ENCODE measurements around the gene FRMD5. TPM values are rescaled to one million over a fixed set of nuclear protein-coding genes. Genes with fewer than 3 reads are reported as not detected.

FRMD5 gene
- total and polyA plus RNA-seq, 2 experiments from 2014 or later: 5.9 to 10.1 TPM

DNA sequence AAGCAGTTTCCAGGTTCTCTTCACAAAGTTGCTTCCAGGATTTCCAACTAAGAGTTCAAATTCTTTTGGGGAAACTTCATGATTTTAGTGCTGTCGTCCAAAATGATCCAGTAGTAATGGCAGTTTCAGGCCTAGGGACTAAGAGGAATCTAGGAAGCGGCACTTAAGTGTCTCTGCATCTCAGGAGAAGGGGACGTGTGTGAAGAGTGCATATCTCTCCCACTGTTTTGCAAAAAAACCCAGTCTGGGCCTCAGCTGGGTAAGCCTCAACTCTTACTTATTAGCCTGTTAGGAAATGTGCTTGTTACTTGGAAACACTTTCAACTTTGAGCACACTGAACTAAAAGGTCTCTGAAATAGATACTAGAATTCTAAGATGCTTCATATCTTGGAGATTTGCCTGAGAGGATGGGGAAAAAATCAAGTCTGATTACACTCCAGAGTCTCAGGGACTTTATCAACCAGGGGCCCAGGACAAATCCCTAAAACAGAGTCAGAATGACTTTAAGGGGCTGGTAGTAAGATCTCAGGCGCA, 286.5 kb downstream of the FRMD5 start (continued):
- TF ChIP-seq, protein P1, sequence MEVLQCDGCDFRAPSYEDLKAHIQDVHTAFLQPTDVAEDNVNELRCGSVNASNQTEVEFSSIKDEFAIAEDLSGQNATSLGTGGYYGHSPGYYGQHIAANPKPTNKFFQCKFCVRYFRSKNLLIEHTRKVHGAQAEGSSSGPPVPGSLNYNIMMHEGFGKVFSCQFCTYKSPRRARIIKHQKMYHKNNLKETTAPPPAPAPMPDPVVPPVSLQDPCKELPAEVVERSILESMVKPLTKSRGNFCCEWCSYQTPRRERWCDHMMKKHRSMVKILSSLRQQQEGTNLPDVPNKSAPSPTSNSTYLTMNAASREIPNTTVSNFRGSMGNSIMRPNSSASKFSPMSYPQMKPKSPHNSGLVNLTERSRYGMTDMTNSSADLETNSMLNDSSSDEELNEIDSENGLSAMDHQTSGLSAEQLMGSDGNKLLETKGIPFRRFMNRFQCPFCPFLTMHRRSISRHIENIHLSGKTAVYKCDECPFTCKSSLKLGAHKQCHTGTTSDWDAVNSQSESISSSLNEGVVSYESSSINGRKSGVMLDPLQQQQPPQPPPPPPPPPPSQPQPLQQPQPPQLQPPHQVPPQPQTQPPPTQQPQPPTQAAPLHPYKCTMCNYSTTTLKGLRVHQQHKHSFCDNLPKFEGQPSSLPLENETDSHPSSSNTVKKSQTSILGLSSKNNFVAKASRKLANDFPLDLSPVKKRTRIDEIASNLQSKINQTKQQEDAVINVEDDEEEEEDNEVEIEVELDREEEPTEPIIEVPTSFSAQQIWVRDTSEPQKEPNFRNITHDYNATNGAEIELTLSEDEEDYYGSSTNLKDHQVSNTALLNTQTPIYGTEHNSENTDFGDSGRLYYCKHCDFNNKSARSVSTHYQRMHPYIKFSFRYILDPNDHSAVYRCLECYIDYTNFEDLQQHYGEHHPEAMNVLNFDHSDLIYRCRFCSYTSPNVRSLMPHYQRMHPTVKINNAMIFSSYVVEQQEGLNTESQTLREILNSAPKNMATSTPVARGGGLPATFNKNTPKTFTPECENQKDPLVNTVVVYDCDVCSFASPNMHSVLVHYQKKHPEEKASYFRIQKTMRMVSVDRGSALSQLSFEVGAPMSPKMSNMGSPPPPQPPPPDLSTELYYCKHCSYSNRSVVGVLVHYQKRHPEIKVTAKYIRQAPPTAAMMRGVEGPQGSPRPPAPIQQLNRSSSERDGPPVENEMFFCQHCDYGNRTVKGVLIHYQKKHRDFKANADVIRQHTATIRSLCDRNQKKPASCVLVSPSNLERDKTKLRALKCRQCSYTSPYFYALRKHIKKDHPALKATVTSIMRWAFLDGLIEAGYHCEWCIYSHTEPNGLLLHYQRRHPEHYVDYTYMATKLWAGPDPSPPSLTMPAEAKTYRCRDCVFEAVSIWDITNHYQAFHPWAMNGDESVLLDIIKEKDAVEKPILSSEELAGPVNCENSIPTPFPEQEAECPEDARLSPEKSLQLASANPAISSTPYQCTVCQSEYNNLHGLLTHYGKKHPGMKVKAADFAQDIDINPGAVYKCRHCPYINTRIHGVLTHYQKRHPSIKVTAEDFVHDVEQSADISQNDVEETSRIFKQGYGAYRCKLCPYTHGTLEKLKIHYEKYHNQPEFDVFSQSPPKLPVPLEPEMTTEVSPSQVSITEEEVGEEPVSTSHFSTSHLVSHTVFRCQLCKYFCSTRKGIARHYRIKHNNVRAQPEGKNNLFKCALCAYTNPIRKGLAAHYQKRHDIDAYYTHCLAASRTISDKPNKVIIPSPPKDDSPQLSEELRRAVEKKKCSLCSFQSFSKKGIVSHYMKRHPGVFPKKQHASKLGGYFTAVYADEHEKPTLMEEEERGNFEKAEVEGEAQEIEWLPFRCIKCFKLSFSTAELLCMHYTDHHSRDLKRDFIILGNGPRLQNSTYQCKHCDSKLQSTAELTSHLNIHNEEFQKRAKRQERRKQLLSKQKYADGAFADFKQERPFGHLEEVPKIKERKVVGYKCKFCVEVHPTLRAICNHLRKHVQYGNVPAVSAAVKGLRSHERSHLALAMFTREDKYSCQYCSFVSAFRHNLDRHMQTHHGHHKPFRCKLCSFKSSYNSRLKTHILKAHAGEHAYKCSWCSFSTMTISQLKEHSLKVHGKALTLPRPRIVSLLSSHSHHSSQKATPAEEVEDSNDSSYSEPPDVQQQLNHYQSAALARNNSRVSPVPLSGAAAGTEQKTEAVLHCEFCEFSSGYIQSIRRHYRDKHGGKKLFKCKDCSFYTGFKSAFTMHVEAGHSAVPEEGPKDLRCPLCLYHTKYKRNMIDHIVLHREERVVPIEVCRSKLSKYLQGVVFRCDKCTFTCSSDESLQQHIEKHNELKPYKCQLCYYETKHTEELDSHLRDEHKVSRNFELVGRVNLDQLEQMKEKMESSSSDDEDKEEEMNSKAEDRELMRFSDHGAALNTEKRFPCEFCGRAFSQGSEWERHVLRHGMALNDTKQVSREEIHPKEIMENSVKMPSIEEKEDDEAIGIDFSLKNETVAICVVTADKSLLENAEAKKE (CRISPR knock-in tag; IDR thresholded peaks at IDR 0.05): no peak
- TF ChIP-seq, protein P2, sequence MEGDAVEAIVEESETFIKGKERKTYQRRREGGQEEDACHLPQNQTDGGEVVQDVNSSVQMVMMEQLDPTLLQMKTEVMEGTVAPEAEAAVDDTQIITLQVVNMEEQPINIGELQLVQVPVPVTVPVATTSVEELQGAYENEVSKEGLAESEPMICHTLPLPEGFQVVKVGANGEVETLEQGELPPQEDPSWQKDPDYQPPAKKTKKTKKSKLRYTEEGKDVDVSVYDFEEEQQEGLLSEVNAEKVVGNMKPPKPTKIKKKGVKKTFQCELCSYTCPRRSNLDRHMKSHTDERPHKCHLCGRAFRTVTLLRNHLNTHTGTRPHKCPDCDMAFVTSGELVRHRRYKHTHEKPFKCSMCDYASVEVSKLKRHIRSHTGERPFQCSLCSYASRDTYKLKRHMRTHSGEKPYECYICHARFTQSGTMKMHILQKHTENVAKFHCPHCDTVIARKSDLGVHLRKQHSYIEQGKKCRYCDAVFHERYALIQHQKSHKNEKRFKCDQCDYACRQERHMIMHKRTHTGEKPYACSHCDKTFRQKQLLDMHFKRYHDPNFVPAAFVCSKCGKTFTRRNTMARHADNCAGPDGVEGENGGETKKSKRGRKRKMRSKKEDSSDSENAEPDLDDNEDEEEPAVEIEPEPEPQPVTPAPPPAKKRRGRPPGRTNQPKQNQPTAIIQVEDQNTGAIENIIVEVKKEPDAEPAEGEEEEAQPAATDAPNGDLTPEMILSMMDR (conservative IDR thresholded peaks at IDR 0.05; ENCODE audit: low read depth in 2 of 2): no peak

DNA sequence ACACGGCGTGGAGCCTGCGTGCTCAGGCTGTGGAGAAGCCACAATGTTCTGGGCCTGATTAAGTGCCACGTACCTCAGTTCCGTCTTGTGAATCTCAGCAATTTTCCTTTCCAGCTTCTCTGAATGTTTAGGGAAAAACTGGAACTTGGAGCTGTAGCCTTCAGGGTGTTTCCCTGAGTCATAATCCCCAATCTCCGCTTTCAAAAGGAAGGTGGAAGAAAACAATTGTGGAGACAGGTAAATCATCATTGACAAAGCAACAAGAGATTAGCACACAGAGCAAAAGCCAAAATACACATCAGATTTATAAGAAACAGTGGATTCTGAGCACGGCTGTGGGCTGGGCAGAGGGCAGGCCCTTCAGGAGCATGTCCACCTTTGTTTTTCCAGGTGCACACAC, 289.3 kb downstream of the FRMD5 start:
- H3K9me3 Mint-ChIP-seq: no peaks in the 10 kb centered on the region
- H4K20me1 ChIP-seq (replicated peaks; ENCODE audit: insufficient read depth): no peaks in the 10 kb centered on the region
- peak overlapping the region; percentile 13; the same call in 1 of the 2 replicates for H3K27ac Mint-ChIP-seq
- no peak overlapping the region for H2AFZ ChIP-seq
- ATAC-seq (no peak), DNase-seq (ENCODE audit: low spot score) (no peak)
- H3K27me3 ChIP-seq (ENCODE audit: insufficient read depth): no peaks in the 10 kb centered on the region
- H3K36me3 ChIP-seq (ENCODE audit: insufficient read depth): peaks cover 7% of the 10 kb centered on the region; the same call in 1 of the 2 replicates
- no peak for TF ChIP-seq EZH2phosphoT487 (IDR thresholded peaks at IDR 0.05; ENCODE audit: unreplicated experiment)
- no peak overlapping the region for H3K4me2 ChIP-seq
- H3K79me2 ChIP-seq (replicated peaks; ENCODE audit: insufficient read depth): no peaks in the 10 kb centered on the region
- H3K4me1 Mint-ChIP-seq: peaks cover 20% of the 10 kb centered on the region; the same call in 2 of the 3 replicates
- no peak overlapping the region for H3K4me3 Mint-ChIP-seq
- H3F3A ChIP-seq (replicated peaks; ENCODE audit: low read depth): 0 out of 2 replicates have a peak, but pooled peaks cover 3% of the 10 kb centered on the region
- H3K36me3 Mint-ChIP-seq (ENCODE audit: low read depth): peaks cover 18% of the 10 kb centered on the region; the same call in 2 of the 3 replicates
- H3K9me2 ChIP-seq (ENCODE audit: insufficient read depth): no peaks in the 10 kb centered on the region
- peaks cover 2% of the 10 kb centered on the region for H3K27me3 Mint-ChIP-seq (ENCODE audit: insufficient read depth, low read depth, poor library complexity)
- H3K27ac ChIP-seq (ENCODE audit: low read depth): no peak overlapping the region
- H3K4me1 ChIP-seq (ENCODE audit: insufficient read depth): peaks cover 6% of the 10 kb centered on the region
- no peak overlapping the region for H3K4me3 ChIP-seq

All from GM23338 (cell line).